K562 (cell line): ENCODE measurements around the gene TSTD2. TPM values are rescaled to one million over a fixed set of nuclear protein-coding genes. Genes with fewer than 3 reads are reported as not detected.

ENCODE experiments used
- ATF1 ChIP-seq, 2 experiments: fragments of 450-650 bp in 1 of 2; IDR thresholded peaks; 2 replicates each; pipeline ENCODE4 v1.6.1; 2016; ENCODE audit warnings: missing compliant biosample characterization in 1 of 2, missing genetic modification characterization in 1 of 2
- ATF6 ChIP-seq: sonication (generic); formaldehyde crosslinking; IDR thresholded peaks from 2 replicates; pipeline ENCODE4 v1.4.0; 2020; ENCODE audit warnings: mild to moderate bottlenecking, missing genetic modification reagents
- BRD9 ChIP-seq: fragments of 450-650 bp; IDR thresholded peaks from 2 replicates; pipeline ENCODE4 v1.6.1; 2018; ENCODE audit warnings: low read depth; ENCODE audit not compliant: partially characterized antibody
- HDAC6 ChIP-seq: IDR thresholded peaks from 2 replicates; pipeline ENCODE4 v1.6.1; 2012; ENCODE audit warnings: low read depth, mild to moderate bottlenecking, control low read depth, inconsistent platforms, low read length, moderate library complexity
- NUFIP1 ChIP-seq: fragments of 450-650 bp; IDR thresholded peaks from 2 replicates; pipeline ENCODE4 v1.6.1; 2018; ENCODE audit not compliant: partially characterized antibody
- PTBP1 ChIP-seq: fragments of 200-400 bp; formaldehyde crosslinking; IDR thresholded peaks from 2 replicates; pipeline ENCODE4 v1.6.1; 2017; ENCODE audit warnings: low read depth, low read length
- RCOR1 ChIP-seq, 2 experiments: IDR thresholded peaks; 2 replicates each; pipeline ENCODE4 v1.6.1; 2012; ENCODE audit warnings: low read depth in 2 of 2, low read length in 2 of 2, borderline replicate concordance in 1 of 2, improper control_type of control experiment in 1 of 2
- RFX1 ChIP-seq: fragments of 450-650 bp; IDR thresholded peaks from 2 replicates; pipeline ENCODE4 v1.6.1; 2016; ENCODE audit warnings: mild to moderate bottlenecking, moderate library complexity
- SAFB2 ChIP-seq: fragments of 200-400 bp; formaldehyde crosslinking; IDR thresholded peaks from 2 replicates; pipeline ENCODE4 v1.6.1; 2018; ENCODE audit warnings: borderline replicate concordance, low read length, low read depth, moderate library complexity; ENCODE audit not compliant: severe bottlenecking
- SMARCA4 ChIP-seq: fragments of 450-650 bp; IDR thresholded peaks from 2 replicates; pipeline ENCODE4 v1.6.1; 2016
- SMARCE1 ChIP-seq: fragments of 450-650 bp; IDR thresholded peaks from 2 replicates; pipeline ENCODE4 v1.7.1; 2016; ENCODE audit warnings: mild to moderate bottlenecking
- SOX6 ChIP-seq: fragments of 450-650 bp; IDR thresholded peaks from 2 replicates; pipeline ENCODE4 v1.6.1; 2014; ENCODE audit warnings: mild to moderate bottlenecking
- SPI1 ChIP-seq: IDR thresholded peaks from 2 replicates; pipeline ENCODE4 v1.6.1; 2011; ENCODE audit warnings: low read depth, low read length, control low read depth, borderline replicate concordance
- TCF15 ChIP-seq: fragments of 250-450 bp; sonication (Bioruptor Pico); IDR thresholded peaks from 2 replicates; pipeline ENCODE4 v1.8.0; 2022; ENCODE audit warnings: moderate library complexity, mild to moderate bottlenecking, inconsistent platforms
- TFE3 ChIP-seq: fragments of 450-650 bp; formaldehyde crosslinking; IDR thresholded peaks from 2 replicates; pipeline ENCODE4 v1.4.0; 2020; ENCODE audit warnings: mild to moderate bottlenecking, mixed read lengths
- WHSC1 ChIP-seq: IDR thresholded peaks from one replicate; pipeline ENCODE4 v1.6.1; 2012; ENCODE audit warnings: low read length, control low read depth, inconsistent platforms
- XRCC4 ChIP-seq: IDR thresholded peaks from one replicate; pipeline ENCODE4 v1.6.1; 2011; ENCODE audit not compliant: insufficient read depth, insufficient read length; ENCODE audit errors: extremely low read depth
- YY1 ChIP-seq, 3 experiments: IDR thresholded peaks; 2 replicates each; pipeline ENCODE4 v1.6.1; 2011; ENCODE audit warnings: low read length in 2 of 3, mild to moderate bottlenecking in 2 of 3, moderate library complexity in 2 of 3, borderline replicate concordance in 1 of 3, control low read depth in 1 of 3, low read depth in 1 of 3; ENCODE audit not compliant: insufficient read depth in 3 of 3, insufficient replicate concordance in 2 of 3, control insufficient read depth in 1 of 3, insufficient read length in 1 of 3; ENCODE audit errors: extremely low read depth in 1 of 3
- ZBTB17 ChIP-seq: fragments of 450-650 bp; formaldehyde crosslinking; IDR thresholded peaks from 2 replicates; pipeline ENCODE4 v1.4.0; 2020; ENCODE audit warnings: mild to moderate bottlenecking
- ZNF140 ChIP-seq: fragments of 250-450 bp; sonication (Bioruptor Pico); IDR thresholded peaks from 2 replicates; pipeline ENCODE4 v1.8.0; 2021; ENCODE audit warnings: moderate library complexity, mild to moderate bottlenecking, inconsistent platforms
- ZNF280A ChIP-seq: fragments of 450-650 bp; IDR thresholded peaks from 2 replicates; pipeline ENCODE4 v1.6.1; 2018; ENCODE audit warnings: mild to moderate bottlenecking, low read depth; ENCODE audit not compliant: partially characterized antibody
- ZNF76 ChIP-seq: fragments of 250-450 bp; sonication (Bioruptor Pico); IDR thresholded peaks from 2 replicates; pipeline ENCODE4 v1.4.0; 2020; ENCODE audit warnings: mild to moderate bottlenecking, moderate library complexity, borderline replicate concordance
- polyA plus RNA-seq, 8 experiments: library from polyadenylated mRNA; depleted of rRNA in 4 of 8; stranded (reverse) in 5 of 8; unstranded in 3 of 8; fragments of >200 nt; fragmentation: Nextera tagmentation in 2 of 8; fragmentation: Illumina TruSeq in 1 of 8; extraction: Ambion mirVana in 2 of 8; extraction: Trizol in 1 of 8; gene quantifications; 2 replicates each; pipeline versions ENCODE4 v1.2.1 to v1.2.3, GENCODE V29; 2011 to 2014; ENCODE audit warnings: inconsistent platforms in 1 of 8, missing spikeins in 1 of 8
- total RNA-seq, 7 experiments: library from RNA; depleted of rRNA in 6 of 7; stranded (reverse); fragments of >200 nt in 6 of 7; fragmentation: Illumina TruSeq in 2 of 7; extraction: Trizol in 2 of 7; gene quantifications; 2 replicates each; pipeline versions ENCODE4 v1.2.1 to v1.2.3, GENCODE V29; 2011 to 2021; ENCODE audit warnings: low replicate concordance in 1 of 7

Gene TSTD2
- total and polyA plus RNA-seq, 9 of the 15 experiments (the other 6 are each of a cell fraction or from before 2014, with no cell fraction given): 10.1 to 36.7 (median 19.0) TPM

GRCh38 chr9:97632985-97633858 is at the start of gene TSTD2, which contains the start of gene NCBP1 (continued):
- TF ChIP-seq ATF6 (CRISPR knock-in tag) (no peak), TCF15 (CRISPR knock-in tag) (no peak), PTBP1 (no peak), BRD9 (no peak), WHSC1 (no peak), SMARCA4 (peak; percentile 11; the same call in 1 of the 2 replicates), SPI1 (0 out of 2 replicates have a peak, but pooled peaks have one; percentile 23), RFX1 (no peak), SAFB2 (no peak), XRCC4 (no peak), YY1 (IDR thresholded peaks at IDR 0.05; ENCODE audit: borderline replicate concordance in 1 of 3, control insufficient read depth in 1 of 3, extremely low read depth in 1 of 3, insufficient read depth in 3 of 3, insufficient read length in 1 of 3, insufficient replicate concordance in 2 of 3, low read depth in 1 of 3, low read length in 2 of 3) (peak in 2 of 3 experiments; percentile 59 to 77), ZNF280A (no peak), NUFIP1 (no peak), ZBTB17 (CRISPR knock-in tag) (peak; percentile 51; the same call in 1 of the 2 replicates), SOX6 (peak; percentile 41; the same call in 1 of the 2 replicates), ZNF76 (CRISPR knock-in tag) (no peak), ATF1 (CRISPR knock-in tag; IDR thresholded peaks at IDR 0.05) (peak; percentile 56), ATF1 (tag; IDR thresholded peaks at IDR 0.05) (peak; percentile 99), RCOR1 (IDR thresholded peaks at IDR 0.05; ENCODE audit: borderline replicate concordance in 1 of 2, low read depth in 2 of 2, low read length in 2 of 2) (peak in 1 of 2 experiments; percentile 3; a peak in 1 of 4 replicates), SMARCE1 (0 out of 2 replicates have a peak, but pooled peaks have one; percentile 11), TFE3 (CRISPR knock-in tag) (no peak), HDAC6 (no peak), ZNF140 (CRISPR knock-in tag) (no peak)
